ENCODE data around the gene THYN1. TPM values are rescaled to one million over a fixed set of nuclear protein-coding genes. Genes with fewer than 3 reads are reported as not detected.
"Not testable (repeated sequence)": the region's sequence is repeated elsewhere in the genome, so short reads cannot be mapped to it uniquely, and the experiment has no call there.

THYN1 gene
- total RNA-seq, 4 donors from 2014 or later = 49.8 to 143 (median 53.6) TPM

DNA sequence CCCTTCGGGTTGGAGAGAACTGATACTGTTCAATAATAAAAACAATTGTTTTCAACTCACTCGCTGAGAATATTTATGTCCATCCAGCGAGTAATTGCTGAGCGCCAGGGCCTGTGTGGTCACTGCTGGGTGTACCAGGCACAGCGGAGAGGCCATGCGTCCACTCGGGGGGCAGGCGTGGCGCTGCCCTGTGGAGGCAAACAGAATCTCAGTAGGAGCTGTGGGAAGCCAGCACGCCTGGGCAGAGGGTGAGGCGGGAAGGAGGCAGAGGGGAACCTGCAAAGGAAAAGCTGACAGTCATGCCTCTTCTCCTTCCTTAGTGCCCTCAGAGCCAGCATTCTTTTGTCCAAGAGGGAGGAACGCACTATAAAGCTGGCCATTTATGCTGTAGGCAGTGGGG, 34.4 kb upstream of the THYN1 start:
- H3K9me3 ChIP-seq = no peaks in the 10 kb centered on the region

DNA sequence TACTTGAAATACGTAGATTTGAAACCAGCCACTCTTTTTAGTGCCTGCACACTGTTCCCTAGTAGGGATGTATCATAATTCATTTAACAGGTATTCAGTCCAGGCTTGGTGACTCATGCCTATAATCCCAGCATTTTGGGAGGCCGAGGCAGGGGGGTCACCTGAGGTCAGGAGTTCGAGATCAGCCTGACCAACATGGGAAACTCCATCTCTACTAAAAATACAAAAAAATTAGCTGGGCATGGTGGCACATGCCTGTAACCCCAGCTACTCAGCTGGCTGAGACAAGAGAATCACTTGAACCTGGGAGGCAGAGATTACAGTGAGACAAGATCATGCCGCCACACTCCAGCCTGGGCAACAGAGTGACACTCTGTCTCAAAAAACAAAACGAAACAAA, 31.2 kb upstream of the THYN1 start:
- DNase-seq; H3K36me3 ChIP-seq; H3K4me3 ChIP-seq; H3K9me3 ChIP-seq; H3K4me1 ChIP-seq; H3K27me3 ChIP-seq; intact Hi-C loops (cut with DNase I; ENCODE audit: low total_unique reads); H3K27ac ChIP-seq: not testable (repeated sequence)

More for the DNA sequence above, 34.4 kb upstream of the THYN1 start:
- Histone ChIP-seq H3K27ac (no peak overlapping the region), H3K36me3 (no peaks in the 10 kb centered on the region), H3K4me1 (no peaks in the 10 kb centered on the region), H3K27me3 (no peaks in the 10 kb centered on the region), H3K4me3 (no peak overlapping the region)
- intact Hi-C loops (cut with DNase I; ENCODE audit: low total_unique reads) = no loop called here
- no peak for DNase-seq
- TF ChIP-seq, protein P1, sequence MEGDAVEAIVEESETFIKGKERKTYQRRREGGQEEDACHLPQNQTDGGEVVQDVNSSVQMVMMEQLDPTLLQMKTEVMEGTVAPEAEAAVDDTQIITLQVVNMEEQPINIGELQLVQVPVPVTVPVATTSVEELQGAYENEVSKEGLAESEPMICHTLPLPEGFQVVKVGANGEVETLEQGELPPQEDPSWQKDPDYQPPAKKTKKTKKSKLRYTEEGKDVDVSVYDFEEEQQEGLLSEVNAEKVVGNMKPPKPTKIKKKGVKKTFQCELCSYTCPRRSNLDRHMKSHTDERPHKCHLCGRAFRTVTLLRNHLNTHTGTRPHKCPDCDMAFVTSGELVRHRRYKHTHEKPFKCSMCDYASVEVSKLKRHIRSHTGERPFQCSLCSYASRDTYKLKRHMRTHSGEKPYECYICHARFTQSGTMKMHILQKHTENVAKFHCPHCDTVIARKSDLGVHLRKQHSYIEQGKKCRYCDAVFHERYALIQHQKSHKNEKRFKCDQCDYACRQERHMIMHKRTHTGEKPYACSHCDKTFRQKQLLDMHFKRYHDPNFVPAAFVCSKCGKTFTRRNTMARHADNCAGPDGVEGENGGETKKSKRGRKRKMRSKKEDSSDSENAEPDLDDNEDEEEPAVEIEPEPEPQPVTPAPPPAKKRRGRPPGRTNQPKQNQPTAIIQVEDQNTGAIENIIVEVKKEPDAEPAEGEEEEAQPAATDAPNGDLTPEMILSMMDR (IDR thresholded peaks at IDR 0.05) = no peak
- no peak for TF ChIP-seq POLR2A (IDR thresholded peaks at IDR 0.05)

DNA sequence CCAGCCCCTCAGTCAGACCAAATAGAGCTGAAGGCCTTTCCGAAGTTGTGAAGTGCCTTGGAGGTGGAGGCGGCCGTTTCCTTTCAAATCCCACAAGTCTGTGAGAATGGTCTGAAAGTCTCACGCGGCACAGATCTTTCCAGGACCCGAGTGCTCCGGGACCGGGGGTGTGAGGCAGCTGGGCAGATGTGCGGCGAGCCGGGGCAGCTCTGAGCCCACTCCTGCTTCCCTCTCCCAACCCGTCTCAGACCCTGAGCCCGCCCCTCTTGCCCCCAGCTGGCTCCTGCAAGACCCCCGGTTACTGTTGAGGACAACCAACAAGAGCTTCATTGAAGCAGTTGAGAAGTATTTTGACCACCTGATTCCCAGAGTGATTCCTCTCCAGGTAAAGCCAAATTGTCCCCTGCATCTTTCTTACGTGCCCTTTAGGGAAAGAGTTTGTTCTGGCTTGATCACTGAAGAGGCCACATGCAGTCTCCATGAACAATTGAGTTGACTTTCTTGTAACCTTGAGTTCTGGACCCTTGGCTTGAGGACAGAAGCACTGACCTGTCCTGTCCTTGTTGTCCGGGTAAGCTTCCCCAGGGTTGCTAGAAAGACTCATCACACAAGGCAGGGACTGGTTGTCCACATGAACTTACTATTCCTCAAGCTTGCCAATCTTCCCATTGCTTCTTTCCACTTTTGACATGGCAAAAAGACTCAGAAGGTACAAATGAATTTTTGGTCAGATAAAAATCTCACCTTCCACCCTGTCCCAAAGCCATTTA, 30.5 kb upstream of the THYN1 start:
- TF ChIP-seq, protein P1 (IDR thresholded peaks at IDR 0.05) = no peak
- TF ChIP-seq POLR2A (IDR thresholded peaks at IDR 0.05) = no peak
- Histone ChIP-seq H3K9me3 (no peaks in the 10 kb centered on the region), H3K27me3 (no peaks in the 10 kb centered on the region), H3K4me3 (no peak overlapping the region), H3K27ac (no peak overlapping the region), H3K36me3 (no peaks in the 10 kb centered on the region), H3K4me1 (no peaks in the 10 kb centered on the region)
- no peak for DNase-seq
- intact Hi-C loops (cut with DNase I; ENCODE audit: low total_unique reads) = no loop called here

DNA sequence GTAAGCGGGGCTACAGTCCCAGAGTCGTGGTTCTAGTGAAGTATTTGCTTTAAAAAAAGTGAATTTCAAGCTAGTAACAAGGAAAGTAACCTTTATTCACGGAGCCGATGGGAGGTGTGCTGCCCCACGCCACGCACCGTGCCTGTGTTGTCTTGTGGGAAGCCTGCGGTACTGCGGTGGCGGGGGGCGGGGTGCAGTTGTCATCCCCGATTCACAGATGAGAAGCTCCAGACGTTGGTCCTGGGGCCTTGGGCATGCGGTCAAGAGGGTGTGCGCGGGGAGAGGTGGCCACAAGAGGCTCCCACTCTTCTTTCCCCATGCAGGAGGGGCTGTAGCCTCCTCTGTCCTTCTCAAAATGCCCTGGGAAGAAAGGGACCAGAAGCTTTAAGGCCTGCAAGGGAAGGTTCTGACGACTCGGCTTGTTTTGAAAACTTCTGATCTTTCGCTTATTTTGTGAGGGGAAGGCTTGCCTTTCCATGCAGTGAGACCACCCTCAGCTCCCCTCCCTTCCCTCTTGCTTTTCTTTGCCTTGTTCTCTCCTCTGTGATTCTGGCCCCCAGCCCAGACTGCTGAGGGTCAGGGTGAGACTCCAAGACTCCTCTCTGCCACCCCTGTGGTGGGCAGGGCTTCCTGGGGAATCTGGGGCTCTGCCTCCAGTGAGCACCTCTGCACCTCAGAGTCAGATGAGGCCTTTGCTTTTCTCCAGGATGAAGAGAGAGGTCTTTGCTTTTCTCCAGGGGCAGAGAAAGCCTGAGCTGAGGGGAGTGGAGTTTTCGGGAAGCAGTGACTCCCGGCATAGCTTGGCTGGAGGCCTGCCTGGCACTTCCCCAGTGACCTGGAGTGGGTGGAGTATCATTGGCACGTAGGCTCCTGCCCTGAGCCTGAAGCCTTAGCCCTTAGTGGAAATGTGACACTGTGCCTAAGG, 29.2 kb upstream of the THYN1 start:
- Histone ChIP-seq H3K4me3 (no peak overlapping the region), H3K4me1 (no peaks in the 10 kb centered on the region), H3K27ac (no peak overlapping the region), H3K9me3 (peaks cover 0 to 4% of the 10 kb centered on the region in 2 donors), H3K36me3 (no peaks in the 10 kb centered on the region), H3K27me3 (peaks cover 0 to 3% of the 10 kb centered on the region in 2 donors)
- DNase-seq = no peak
- no peak for TF ChIP-seq POLR2A (IDR thresholded peaks at IDR 0.05)
- TF ChIP-seq, protein P1 (IDR thresholded peaks at IDR 0.05) = no peak
- intact Hi-C loops (cut with DNase I; ENCODE audit: low total_unique reads) = no loop called here

DNA sequence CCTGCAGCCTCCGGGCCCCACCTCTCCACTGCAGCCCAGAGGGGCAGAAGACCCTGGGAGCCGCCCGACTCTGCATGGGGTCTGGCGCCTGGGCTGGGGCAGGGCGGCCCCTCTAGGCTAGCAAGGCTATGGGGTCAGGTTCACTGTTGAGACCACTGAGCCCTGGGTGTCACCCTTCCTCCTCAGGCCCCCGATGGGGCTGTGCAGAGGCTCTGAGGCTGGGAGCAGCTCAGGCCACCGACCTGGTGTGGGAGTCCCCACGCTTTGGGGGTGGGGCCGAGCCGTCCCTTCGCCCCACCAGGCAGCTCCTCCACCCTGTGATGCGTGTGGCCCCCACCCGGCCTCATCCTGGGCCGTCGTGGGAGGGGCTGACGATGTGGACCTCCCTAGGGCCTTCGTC, 28.5 kb upstream of the THYN1 start:
- H3K4me1 ChIP-seq; H3K36me3 ChIP-seq; H3K27me3 ChIP-seq; intact Hi-C loops (cut with DNase I; ENCODE audit: low total_unique reads); DNase-seq; H3K27ac ChIP-seq; H3K9me3 ChIP-seq; H3K4me3 ChIP-seq: not testable (repeated sequence)

DNA sequence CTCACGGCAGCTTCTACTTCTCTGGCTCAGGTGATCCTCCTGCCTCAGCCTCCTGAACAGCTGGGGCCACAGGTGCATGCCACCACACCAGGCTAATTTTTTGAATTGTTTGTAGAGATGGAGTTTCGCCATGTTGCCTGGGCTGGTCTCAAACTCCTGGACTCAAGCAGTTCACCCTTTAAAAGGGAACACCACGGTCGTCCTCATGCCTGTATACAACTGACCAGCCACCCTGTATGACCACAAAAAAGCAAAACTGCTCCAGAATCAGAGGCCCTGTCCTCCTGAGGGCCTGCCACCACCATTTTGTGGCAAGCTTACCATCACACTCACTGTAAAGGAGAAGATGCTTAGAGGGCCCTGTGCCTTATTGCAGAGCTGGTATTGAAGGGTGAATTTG, 25.2 kb upstream of the THYN1 start:
- TF ChIP-seq POLR2A (IDR thresholded peaks at IDR 0.05) = no peak
- TF ChIP-seq, protein P1 (IDR thresholded peaks at IDR 0.05) = no peak
- no peak overlapping the region for H3K4me3 ChIP-seq
- no peak overlapping the region for H3K27ac ChIP-seq
- peaks cover 0 to 4% of the 10 kb centered on the region in 2 donors for H3K9me3 ChIP-seq
- H3K27me3 ChIP-seq = peaks cover 16 to 24% of the 10 kb centered on the region in 2 donors
- intact Hi-C loops (cut with DNase I; ENCODE audit: low total_unique reads) = no loop called here
- no peak for DNase-seq
- H3K4me1 ChIP-seq = peaks cover 0 to 16% of the 10 kb centered on the region in 2 donors
- H3K36me3 ChIP-seq = no peaks in the 10 kb centered on the region

Data from uterus (tissue), 4 donors.